Measurements from ENCODE around the gene UACA.

The UACA gene

DNA sequence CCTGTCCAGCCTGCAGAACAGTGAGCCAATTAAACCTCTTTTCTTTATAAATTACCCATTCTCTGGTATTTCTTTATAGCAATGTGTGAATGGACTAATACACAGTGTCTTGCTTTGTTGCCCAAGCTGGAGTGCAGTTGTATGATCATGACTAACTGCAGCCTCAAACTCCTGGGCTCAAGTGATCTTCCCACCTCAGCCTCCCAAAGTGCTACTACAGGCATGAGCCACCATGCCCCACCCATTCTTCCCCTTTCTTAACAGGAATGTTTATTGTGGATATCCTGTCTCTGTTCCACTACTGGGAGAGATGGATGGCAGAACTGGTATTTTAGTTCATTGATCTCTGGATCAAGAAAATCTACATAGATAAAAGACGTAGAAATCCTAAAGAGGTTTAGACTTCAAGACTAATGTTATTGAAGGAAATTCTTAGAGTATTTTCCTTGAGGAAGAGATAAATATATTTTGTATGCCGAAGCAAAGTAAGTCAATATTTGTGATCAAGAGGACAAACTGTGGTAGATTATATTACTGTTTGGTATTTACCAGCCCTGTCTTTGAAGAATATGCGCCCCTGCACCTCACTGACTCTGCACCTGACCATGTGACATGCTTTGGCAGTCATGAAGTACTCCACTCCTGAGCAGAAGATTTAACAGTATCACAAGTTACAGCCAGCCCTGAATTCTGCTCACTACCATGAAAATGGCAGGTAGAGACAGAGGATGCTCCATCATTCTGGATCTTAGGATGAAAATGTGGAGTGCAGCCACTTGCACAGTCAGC lies 42.9 kb downstream of the UACA start:
- Histone ChIP-seq H3K36me3 (no peaks in the 10 kb centered on the region), H3K4me3 (no peak overlapping the region), H3K4me1 (peaks cover 0 to 72% (median 30%) of the 10 kb centered on the region in 4 donors), H3K9me3 (no peaks in the 10 kb centered on the region), H3K27ac (peak overlapping the region in 1 of 2 donors; percentile 19), H3K27me3 (no peaks in the 10 kb centered on the region)
- intact Hi-C loops (cut with DNase I; ENCODE audit: low total_unique reads), result no loop called here
- no peak for TF ChIP-seq CTCF (IDR thresholded peaks at IDR 0.05)
- no peak for DNase-seq

- peak overlapping the region; percentile 72 to 76 for H3K27ac ChIP-seq
Observed at GRCh38 chr15:70717237-70717793, 46.0 kb downstream of the UACA start.

GRCh38 chr15:70715840-70716485 lies 47.4 kb downstream of the UACA start:
- peak overlapping the region; percentile 72 to 76 for H3K27ac ChIP-seq
- no peak for TF ChIP-seq CTCF (IDR thresholded peaks at IDR 0.05)
- intact Hi-C loops (cut with DNase I; ENCODE audit: low total_unique reads), result no loop called here
- no peak overlapping the region for H3K4me3 ChIP-seq
- H3K9me3 ChIP-seq, result no peaks in the 10 kb centered on the region
- no peak for DNase-seq
- H3K36me3 ChIP-seq, result no peaks in the 10 kb centered on the region
- no peaks in the 10 kb centered on the region for H3K27me3 ChIP-seq
- H3K4me1 ChIP-seq, result peaks cover 0 to 91% (median 51%) of the 10 kb centered on the region in 4 donors

More at GRCh38 chr15:70717237-70717793, 46.0 kb downstream of the UACA start:
- no peak overlapping the region for H3K4me3 ChIP-seq
- no peaks in the 10 kb centered on the region for H3K36me3 ChIP-seq
- intact Hi-C loops (cut with DNase I; ENCODE audit: low total_unique reads), result no loop called here
- H3K4me1 ChIP-seq, result peaks cover 0 to 89% (median 52%) of the 10 kb centered on the region in 4 donors
- no peaks in the 10 kb centered on the region for H3K27me3 ChIP-seq
- TF ChIP-seq CTCF (IDR thresholded peaks at IDR 0.05), result no peak
- no peak for DNase-seq
- H3K9me3 ChIP-seq, result no peaks in the 10 kb centered on the region

DNA sequence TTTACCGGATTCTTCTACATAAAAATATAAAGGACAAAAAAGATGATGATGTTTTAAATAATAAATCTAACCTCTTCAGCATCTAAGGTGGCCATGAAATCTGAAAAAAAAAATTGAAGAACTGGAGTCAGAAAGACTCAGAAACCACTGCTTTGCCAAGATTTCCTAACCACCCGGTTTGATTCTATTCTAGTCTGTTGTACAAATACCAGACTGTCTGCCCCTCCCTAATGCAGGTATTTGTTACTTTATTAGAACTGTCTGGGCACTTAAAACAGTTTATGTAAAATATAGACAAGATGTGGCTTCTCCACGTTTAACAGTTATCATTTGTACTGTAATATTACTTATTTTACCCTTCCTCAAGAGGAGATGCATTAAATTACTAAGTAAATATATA lies 48.8 kb downstream of the UACA start:
- DNase-seq, result no peak

DNA sequence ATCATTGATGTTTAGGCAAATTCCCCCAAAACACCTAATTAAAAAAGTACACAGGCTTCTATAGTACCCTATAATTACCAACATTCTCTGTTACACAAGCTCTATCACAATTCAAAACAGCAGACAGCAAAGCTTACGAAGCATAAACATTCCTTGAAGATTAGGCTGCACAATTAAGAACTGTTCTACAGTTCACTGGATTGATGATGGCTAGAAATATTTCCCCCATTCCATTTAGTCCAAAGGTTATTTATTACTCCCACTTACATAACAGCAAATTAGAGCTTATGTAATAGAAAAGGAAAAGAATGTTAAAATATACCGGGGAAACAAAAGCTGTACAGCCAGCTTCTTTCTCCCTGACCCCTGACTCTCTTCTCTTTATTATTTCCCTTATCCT lies 49.3 kb downstream of the UACA start:
- H3K27ac ChIP-seq, result peak overlapping the region; percentile 72 to 76
- H3K27me3 ChIP-seq, result no peaks in the 10 kb centered on the region
- H3K4me3 ChIP-seq, result no peak overlapping the region
- DNase-seq, result no peak
- no peak for TF ChIP-seq CTCF (IDR thresholded peaks at IDR 0.05)
- no peaks in the 10 kb centered on the region for H3K36me3 ChIP-seq
- intact Hi-C loops (cut with DNase I; ENCODE audit: low total_unique reads), result no loop called here
- H3K9me3 ChIP-seq, result no peaks in the 10 kb centered on the region
- H3K4me1 ChIP-seq, result peaks cover 0 to 78% (median 56%) of the 10 kb centered on the region in 4 donors

More for the DNA sequence above, 48.8 kb downstream of the UACA start:
- H3K27ac ChIP-seq, result peak overlapping the region; percentile 72 to 76
- no peak for TF ChIP-seq CTCF (IDR thresholded peaks at IDR 0.05)
- intact Hi-C loops (cut with DNase I; ENCODE audit: low total_unique reads), result no loop called here
- no peaks in the 10 kb centered on the region for H3K36me3 ChIP-seq
- peaks cover 0 to 79% (median 56%) of the 10 kb centered on the region in 4 donors for H3K4me1 ChIP-seq
- H3K4me3 ChIP-seq, result no peak overlapping the region
- H3K27me3 ChIP-seq, result no peaks in the 10 kb centered on the region
- H3K9me3 ChIP-seq, result no peaks in the 10 kb centered on the region
